Esophagus muscularis mucosa (tissue), 3 donors: ENCODE results near the gene SLC22A9.

ENCODE experiments used
- CTCF ChIP-seq, 3 experiments: fragments of 200-600 bp in 2 of 3; fragments of 450-650 bp in 1 of 3; sonication (generic) in 2 of 3; IDR thresholded peaks; one replicate each; pipeline ENCODE4 v1.5.1; 2017 to 2019; ENCODE audit warnings: antibody characterized with exemption in 3 of 3, mild to moderate bottlenecking in 2 of 3, moderate library complexity in 1 of 3
- POLR2A ChIP-seq: fragments of 450-650 bp; IDR thresholded peaks from one replicate; pipeline ENCODE4 v1.6.1; 2017; ENCODE audit warnings: antibody characterized with exemption, moderate library complexity, mild to moderate bottlenecking, low read depth
- POLR2AphosphoS5 ChIP-seq, 2 donors: sonication (generic); formaldehyde crosslinking; IDR thresholded peaks; one replicate each; pipeline ENCODE4 v1.6.1; 2017; ENCODE audit warnings: antibody characterized with exemption in 2 of 2

GRCh38 chr11:63375434-63375833 is 5.8 kb downstream of the SLC22A9 start:
- TF ChIP-seq CTCF (IDR thresholded peaks at IDR 0.05) (no peak), POLR2A (no peak), POLR2AphosphoS5 (IDR thresholded peaks at IDR 0.05) (no peak)
